Activated naive CD4-positive, alpha-beta T cell treated with Interleukin-2 at 50 U/mL for 16 hours (primary cell): ENCODE measurements around the gene PLCB4.
"Not testable (repeated sequence)": the region's sequence is repeated elsewhere in the genome, so short reads cannot be mapped to it uniquely, and the experiment has no call there.

Experiments used
- DNase-seq: peaks from one replicate; pipeline ENCODE4 v3.0.0-alpha.2; 2020

PLCB4 gene

GRCh38 chr20:9145142-9145541 is 76.3 kb downstream of the PLCB4 start:
- DNase-seq = no peak

GRCh38 chr20:9146649-9147048 is 77.8 kb downstream of the PLCB4 start:
- DNase-seq = no peak

- no peak for DNase-seq
Measured at GRCh38 chr20:9147547-9148024, 78.7 kb downstream of the PLCB4 start.

GRCh38 chr20:9148291-9148690 is 79.4 kb downstream of the PLCB4 start:
- DNase-seq = no peak

GRCh38 chr20:9149087-9149486 is 80.2 kb downstream of the PLCB4 start:
- DNase-seq = no peak

- no peak for DNase-seq
Measured at GRCh38 chr20:9149796-9150195, 80.9 kb downstream of the PLCB4 start.

- DNase-seq = no peak
Measured at GRCh38 chr20:9150679-9151078, 81.8 kb downstream of the PLCB4 start.

- DNase-seq = not testable (repeated sequence)
Measured at GRCh38 chr20:9152139-9152538, 83.3 kb downstream of the PLCB4 start.

- DNase-seq = no peak
Measured at GRCh38 chr20:9154464-9155024, 85.7 kb downstream of the PLCB4 start.

GRCh38 chr20:9156529-9157280 is 87.8 kb downstream of the PLCB4 start:
- no peak for DNase-seq

GRCh38 chr20:9160331-9160730 is 91.4 kb downstream of the PLCB4 start:
- DNase-seq = no peak

GRCh38 chr20:9160757-9161156 is 91.9 kb downstream of the PLCB4 start:
- DNase-seq = no peak

GRCh38 chr20:9161311-9161710 is 92.4 kb downstream of the PLCB4 start:
- no peak for DNase-seq

- DNase-seq = no peak
Measured at GRCh38 chr20:9163251-9163650, 94.4 kb downstream of the PLCB4 start.

- DNase-seq = no peak
Measured at GRCh38 chr20:9163995-9164394, 95.1 kb downstream of the PLCB4 start.

- no peak for DNase-seq
Measured at GRCh38 chr20:9165261-9165660, 96.4 kb downstream of the PLCB4 start.

- no peak for DNase-seq
Measured at GRCh38 chr20:9166153-9166780, 97.4 kb downstream of the PLCB4 start.

- no peak for DNase-seq
Measured at GRCh38 chr20:9169409-9169808, 100.5 kb downstream of the PLCB4 start.

- no peak for DNase-seq
Measured at GRCh38 chr20:9172851-9173250, 104.0 kb downstream of the PLCB4 start.

- no peak for DNase-seq
Measured at GRCh38 chr20:9177278-9177677, 108.4 kb downstream of the PLCB4 start.

- DNase-seq = no peak
Measured at GRCh38 chr20:9179193-9179802, 110.4 kb downstream of the PLCB4 start.

- no peak for DNase-seq
Measured at GRCh38 chr20:9179867-9180266, 111.0 kb downstream of the PLCB4 start.

GRCh38 chr20:9180481-9181257 is 111.8 kb downstream of the PLCB4 start:
- no peak for DNase-seq
